DND-41 (cell line): ENCODE results near the gene C9orf153.

Experiments
- CTCF ChIP-seq: IDR thresholded peaks from 2 replicates; pipeline ENCODE4 v1.5.1; 2012; ENCODE audit warnings: borderline replicate concordance, low read length, moderate library complexity, mild to moderate bottlenecking; ENCODE audit not compliant: poor library complexity, severe bottlenecking; ENCODE audit errors: extremely low read depth
- EZH2 ChIP-seq: IDR thresholded peaks from 3 replicates; pipeline ENCODE4 v1.6.1; 2012; ENCODE audit warnings: borderline replicate concordance, low read depth, mild to moderate bottlenecking, moderate library complexity, low read length, inconsistent platforms; ENCODE audit not compliant: severe bottlenecking

DNA sequence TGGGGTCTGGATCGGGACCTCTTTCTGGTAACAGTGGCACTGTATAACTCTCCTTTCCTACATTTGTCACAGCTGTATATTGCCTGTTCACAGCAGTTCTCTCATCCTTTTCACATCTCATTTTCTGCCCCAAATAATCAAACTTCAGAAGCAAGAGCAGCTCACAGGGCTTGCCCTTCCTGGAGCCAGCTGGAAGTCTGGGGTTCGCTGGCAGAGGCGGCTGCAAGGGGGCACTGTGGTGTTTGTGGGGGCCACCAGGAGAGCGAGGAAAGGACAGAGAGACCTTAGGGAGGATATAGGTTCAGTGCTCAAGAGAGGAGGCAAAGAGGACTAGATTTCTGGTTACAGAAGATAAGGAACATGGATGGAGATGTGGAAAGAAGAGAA, 75.3 kb downstream of the C9orf153 start:
- TF ChIP-seq CTCF (no peak), EZH2 (no peak)
